ENCODE measurements around the gene MYO7A. TPM values are rescaled to one million over a fixed set of nuclear protein-coding genes. Genes with fewer than 3 reads are reported as not detected.

Gene MYO7A
- total RNA-seq, 3 donors from 2014 or later, result 4.3 to 23.5 (median 4.5) TPM

GRCh38 chr11:77179048-77179447 is 51.0 kb downstream of the MYO7A start:
- intact Hi-C loops (cut with DNase I; ENCODE audit: low total_unique reads), result no loop called here
- no peak for DNase-seq (ENCODE audit: low spot score in 2 of 2)
- TF ChIP-seq POLR2AphosphoS5 (IDR thresholded peaks at IDR 0.05) (no peak), CTCF (IDR thresholded peaks at IDR 0.05) (no peak), POLR2A (IDR thresholded peaks at IDR 0.05) (no peak)
- Histone ChIP-seq H3K36me3 (no peaks in the 10 kb centered on the region), H3K4me3 (no peak overlapping the region), H3K27me3 (no peaks in the 10 kb centered on the region), H3K9me3 (no peaks in the 10 kb centered on the region), H3K4me1 (no peaks in the 10 kb centered on the region), H3K27ac (no peak overlapping the region)

DNA sequence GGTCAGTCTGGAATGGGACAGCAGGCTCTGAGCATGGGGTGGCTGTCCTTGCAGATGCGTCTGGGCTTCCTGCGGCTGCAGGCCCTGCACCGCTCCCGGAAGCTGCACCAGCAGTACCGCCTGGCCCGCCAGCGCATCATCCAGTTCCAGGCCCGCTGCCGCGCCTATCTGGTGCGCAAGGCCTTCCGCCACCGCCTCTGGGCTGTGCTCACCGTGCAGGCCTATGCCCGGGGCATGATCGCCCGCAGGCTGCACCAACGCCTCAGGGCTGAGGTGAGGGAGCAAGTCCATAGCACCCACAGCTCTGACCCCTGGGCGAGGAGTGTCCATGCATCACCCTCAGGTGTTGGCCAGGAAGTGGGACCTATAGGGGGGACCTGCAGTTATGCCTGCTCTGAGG is 51.6 kb downstream of the MYO7A start:
- Histone ChIP-seq H3K36me3 (no peaks in the 10 kb centered on the region), H3K9me3 (no peaks in the 10 kb centered on the region), H3K4me1 (no peaks in the 10 kb centered on the region), H3K4me3 (no peak overlapping the region), H3K27me3 (no peaks in the 10 kb centered on the region), H3K27ac (no peak overlapping the region)
- intact Hi-C loops (cut with DNase I; ENCODE audit: low total_unique reads), result no loop called here
- TF ChIP-seq POLR2AphosphoS5 (IDR thresholded peaks at IDR 0.05) (no peak), POLR2A (IDR thresholded peaks at IDR 0.05) (no peak)
- DNase-seq (ENCODE audit: low spot score in 2 of 2), result no peak

DNA sequence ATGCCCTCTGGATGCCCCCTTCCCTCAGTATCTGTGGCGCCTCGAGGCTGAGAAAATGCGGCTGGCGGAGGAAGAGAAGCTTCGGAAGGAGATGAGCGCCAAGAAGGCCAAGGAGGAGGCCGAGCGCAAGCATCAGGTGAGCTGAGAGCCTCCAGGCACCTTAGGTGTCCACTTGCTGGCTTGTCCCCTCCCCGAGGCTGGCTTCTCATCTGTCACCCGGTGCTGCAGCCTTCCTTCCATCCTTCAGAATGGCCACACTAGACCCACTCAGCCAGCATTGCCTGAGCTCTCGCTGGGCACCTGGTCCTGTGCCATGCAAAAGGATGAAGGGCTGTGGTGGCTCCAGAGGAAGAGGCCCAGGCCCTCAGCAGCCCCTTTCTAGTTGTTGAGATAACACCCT is 52.3 kb downstream of the MYO7A start:
- Histone ChIP-seq H3K27ac (no peak overlapping the region), H3K9me3 (no peaks in the 10 kb centered on the region), H3K4me1 (no peaks in the 10 kb centered on the region), H3K36me3 (no peaks in the 10 kb centered on the region), H3K27me3 (no peaks in the 10 kb centered on the region), H3K4me3 (no peak overlapping the region)
- DNase-seq (ENCODE audit: low spot score in 2 of 2), result no peak
- intact Hi-C loops (cut with DNase I; ENCODE audit: low total_unique reads), result no loop called here
- no peak for TF ChIP-seq POLR2A (IDR thresholded peaks at IDR 0.05)
- TF ChIP-seq POLR2AphosphoS5 (IDR thresholded peaks at IDR 0.05), result no peak
- TF ChIP-seq CTCF (IDR thresholded peaks at IDR 0.05), result no peak

DNA sequence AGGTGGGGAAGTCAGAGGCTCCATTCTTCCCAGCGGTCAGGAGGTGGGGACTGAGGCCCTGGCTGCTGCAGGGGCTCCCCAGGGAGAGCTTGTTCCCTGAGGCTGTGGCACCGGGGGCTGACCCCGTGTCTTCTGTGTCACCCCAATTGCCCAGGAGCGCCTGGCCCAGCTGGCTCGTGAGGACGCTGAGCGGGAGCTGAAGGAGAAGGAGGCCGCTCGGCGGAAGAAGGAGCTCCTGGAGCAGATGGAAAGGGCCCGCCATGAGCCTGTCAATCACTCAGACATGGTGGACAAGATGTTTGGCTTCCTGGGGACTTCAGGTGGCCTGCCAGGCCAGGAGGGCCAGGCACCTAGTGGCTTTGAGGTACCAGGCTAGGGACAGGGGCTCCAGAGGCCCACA is 53.2 kb downstream of the MYO7A start:
- Histone ChIP-seq H3K9me3 (no peaks in the 10 kb centered on the region), H3K27ac (no peak overlapping the region), H3K27me3 (no peaks in the 10 kb centered on the region), H3K4me1 (no peaks in the 10 kb centered on the region), H3K4me3 (no peak overlapping the region), H3K36me3 (no peaks in the 10 kb centered on the region)
- intact Hi-C loops (cut with DNase I; ENCODE audit: low total_unique reads), result no loop called here
- no peak for DNase-seq (ENCODE audit: low spot score in 2 of 2)
- TF ChIP-seq POLR2AphosphoS5 (IDR thresholded peaks at IDR 0.05), result no peak
- TF ChIP-seq CTCF (IDR thresholded peaks at IDR 0.05), result no peak
- no peak for TF ChIP-seq POLR2A (IDR thresholded peaks at IDR 0.05)

DNA sequence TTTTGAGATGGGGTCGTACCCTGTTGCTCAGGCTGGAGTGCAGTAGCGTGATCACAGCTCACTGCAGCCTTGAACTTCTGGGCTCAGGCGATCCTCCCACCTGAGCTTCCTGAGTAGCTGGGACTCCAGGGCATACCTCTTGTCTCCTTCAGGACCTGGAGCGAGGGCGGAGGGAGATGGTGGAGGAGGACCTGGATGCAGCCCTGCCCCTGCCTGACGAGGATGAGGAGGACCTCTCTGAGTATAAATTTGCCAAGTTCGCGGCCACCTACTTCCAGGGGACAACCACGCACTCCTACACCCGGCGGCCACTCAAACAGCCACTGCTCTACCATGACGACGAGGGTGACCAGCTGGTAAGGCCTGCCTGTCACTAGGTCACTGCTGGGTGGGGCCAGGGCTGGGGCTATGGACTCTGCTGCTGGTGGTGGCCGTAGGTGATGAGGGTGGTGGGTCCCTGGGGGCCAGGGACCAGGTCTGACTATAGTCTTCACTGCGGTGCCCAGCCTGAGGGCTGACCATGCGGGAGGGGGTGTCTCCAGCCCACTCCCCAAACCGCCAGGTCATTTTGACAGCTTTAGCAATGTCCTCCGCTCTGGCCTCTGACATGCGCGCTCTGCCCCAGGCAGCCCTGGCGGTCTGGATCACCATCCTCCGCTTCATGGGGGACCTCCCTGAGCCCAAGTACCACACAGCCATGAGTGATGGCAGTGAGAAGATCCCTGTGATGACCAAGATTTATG is 53.9 kb downstream of the MYO7A start:
- H3K36me3 ChIP-seq, result no peaks in the 10 kb centered on the region
- H3K4me1 ChIP-seq, result no peaks in the 10 kb centered on the region
- H3K27me3 ChIP-seq, result no peaks in the 10 kb centered on the region
- intact Hi-C loops (cut with DNase I; ENCODE audit: low total_unique reads), result no loop called here
- H3K4me3 ChIP-seq, result no peak overlapping the region
- no peak for TF ChIP-seq POLR2AphosphoS5 (IDR thresholded peaks at IDR 0.05)
- no peak for TF ChIP-seq POLR2A (IDR thresholded peaks at IDR 0.05)
- TF ChIP-seq CTCF (IDR thresholded peaks at IDR 0.05), result no peak
- no peak overlapping the region for H3K27ac ChIP-seq
- no peaks in the 10 kb centered on the region for H3K9me3 ChIP-seq
- DNase-seq (ENCODE audit: low spot score in 2 of 2), result no peak
